Measurements from ENCODE around the gene COBL. TPM values are rescaled to one million over a fixed set of nuclear protein-coding genes. Genes with fewer than 3 reads are reported as not detected.

The COBL gene
- polyA plus RNA-seq, 1 donor (not counting 4 experiments of a cell fraction or from before 2014, with no cell fraction given) = 4.5 TPM

GRCh38 chr7:51243631-51244030, 73.0 kb downstream of the COBL start:
- no peak overlapping the region for H3K9ac ChIP-seq (ENCODE audit: control insufficient read depth, extremely low read depth, insufficient read depth, low read length)
- dilution Hi-C loops (cut with MboI; ENCODE audit: extremely low pct_ligation_motif_present, low sequenced_read_pairs) = no loop called here
- H3K4me3 ChIP-seq (ENCODE audit: control insufficient read depth in 2 of 3, extremely low read depth in 1 of 3, insufficient read depth in 2 of 3, low read depth in 1 of 3, low read length in 3 of 3) = no peak overlapping the region
- no peaks in the 10 kb centered on the region for H3K27me3 ChIP-seq (ENCODE audit: control insufficient read depth, extremely low read depth, insufficient read depth, low read length)
- H3K9me1 ChIP-seq (ENCODE audit: control insufficient read depth, extremely low read depth, insufficient read depth, low read length) = no peaks in the 10 kb centered on the region
- DNase-seq (ENCODE audit: low read depth, low spot score) (no peak), FAIRE-seq (no peak)
- H3K9me3 ChIP-seq (ENCODE audit: control insufficient read depth, low read depth, low read length) = no peaks in the 10 kb centered on the region
- no peak overlapping the region for H2AFZ ChIP-seq (ENCODE audit: control insufficient read depth, low read length)
- TF ChIP-seq, protein P1, sequence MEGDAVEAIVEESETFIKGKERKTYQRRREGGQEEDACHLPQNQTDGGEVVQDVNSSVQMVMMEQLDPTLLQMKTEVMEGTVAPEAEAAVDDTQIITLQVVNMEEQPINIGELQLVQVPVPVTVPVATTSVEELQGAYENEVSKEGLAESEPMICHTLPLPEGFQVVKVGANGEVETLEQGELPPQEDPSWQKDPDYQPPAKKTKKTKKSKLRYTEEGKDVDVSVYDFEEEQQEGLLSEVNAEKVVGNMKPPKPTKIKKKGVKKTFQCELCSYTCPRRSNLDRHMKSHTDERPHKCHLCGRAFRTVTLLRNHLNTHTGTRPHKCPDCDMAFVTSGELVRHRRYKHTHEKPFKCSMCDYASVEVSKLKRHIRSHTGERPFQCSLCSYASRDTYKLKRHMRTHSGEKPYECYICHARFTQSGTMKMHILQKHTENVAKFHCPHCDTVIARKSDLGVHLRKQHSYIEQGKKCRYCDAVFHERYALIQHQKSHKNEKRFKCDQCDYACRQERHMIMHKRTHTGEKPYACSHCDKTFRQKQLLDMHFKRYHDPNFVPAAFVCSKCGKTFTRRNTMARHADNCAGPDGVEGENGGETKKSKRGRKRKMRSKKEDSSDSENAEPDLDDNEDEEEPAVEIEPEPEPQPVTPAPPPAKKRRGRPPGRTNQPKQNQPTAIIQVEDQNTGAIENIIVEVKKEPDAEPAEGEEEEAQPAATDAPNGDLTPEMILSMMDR (optimal IDR thresholded peaks at IDR 0.05 in 1 of 3, IDR thresholded peaks at IDR 0.05 in 1 of 3, conservative IDR thresholded peaks at IDR 0.05 in 1 of 3; ENCODE audit: extremely low read depth in 1 of 3, insufficient read depth in 2 of 3, low read length in 3 of 3) = no peak
- TF ChIP-seq EZH2 (IDR thresholded peaks at IDR 0.05; ENCODE audit: low read length) = no peak
- no peaks in the 10 kb centered on the region for H4K20me1 ChIP-seq (ENCODE audit: control insufficient read depth, extremely low read depth, insufficient read depth, low read length)
- no peaks in the 10 kb centered on the region for H3K79me2 ChIP-seq (ENCODE audit: control insufficient read depth, insufficient read depth, low read length)
- H3K36me3 ChIP-seq (ENCODE audit: control insufficient read depth in 2 of 2, extremely low read depth in 1 of 2, insufficient read depth in 2 of 2, low read length in 2 of 2) = no peaks in the 10 kb centered on the region
- H3K4me1 ChIP-seq (ENCODE audit: control insufficient read depth, extremely low read depth, insufficient read depth, low read length) = no peaks in the 10 kb centered on the region
- no peak overlapping the region for H3K27ac ChIP-seq (ENCODE audit: control insufficient read depth, insufficient read depth, low read length)
- no peak overlapping the region for H3K4me2 ChIP-seq (ENCODE audit: control insufficient read depth, extremely low read depth, insufficient read depth, low read depth, low read length)

GRCh38 chr7:51242881-51243518, 73.6 kb downstream of the COBL start:
- no peak overlapping the region for H3K4me3 ChIP-seq (ENCODE audit: control insufficient read depth in 2 of 3, extremely low read depth in 1 of 3, insufficient read depth in 2 of 3, low read depth in 1 of 3, low read length in 3 of 3)
- H3K27me3 ChIP-seq (ENCODE audit: control insufficient read depth, extremely low read depth, insufficient read depth, low read length) = no peaks in the 10 kb centered on the region
- H3K4me2 ChIP-seq (ENCODE audit: control insufficient read depth, extremely low read depth, insufficient read depth, low read depth, low read length) = no peak overlapping the region
- DNase-seq (ENCODE audit: low read depth, low spot score) (no peak), FAIRE-seq (no peak)
- H3K9ac ChIP-seq (ENCODE audit: control insufficient read depth, extremely low read depth, insufficient read depth, low read length) = no peak overlapping the region
- dilution Hi-C loops (cut with MboI; ENCODE audit: extremely low pct_ligation_motif_present, low sequenced_read_pairs) = no loop called here
- H4K20me1 ChIP-seq (ENCODE audit: control insufficient read depth, extremely low read depth, insufficient read depth, low read length) = no peaks in the 10 kb centered on the region
- no peak overlapping the region for H3K27ac ChIP-seq (ENCODE audit: control insufficient read depth, insufficient read depth, low read length)
- H3K79me2 ChIP-seq (ENCODE audit: control insufficient read depth, insufficient read depth, low read length) = no peaks in the 10 kb centered on the region
- no peak overlapping the region for H2AFZ ChIP-seq (ENCODE audit: control insufficient read depth, low read length)
- TF ChIP-seq, protein P1 (optimal IDR thresholded peaks at IDR 0.05 in 1 of 3, IDR thresholded peaks at IDR 0.05 in 1 of 3, conservative IDR thresholded peaks at IDR 0.05 in 1 of 3; ENCODE audit: extremely low read depth in 1 of 3, insufficient read depth in 2 of 3, low read length in 3 of 3) = no peak
- no peak for TF ChIP-seq EZH2 (IDR thresholded peaks at IDR 0.05; ENCODE audit: low read length)
- H3K9me1 ChIP-seq (ENCODE audit: control insufficient read depth, extremely low read depth, insufficient read depth, low read length) = no peaks in the 10 kb centered on the region
- no peaks in the 10 kb centered on the region for H3K36me3 ChIP-seq (ENCODE audit: control insufficient read depth in 2 of 2, extremely low read depth in 1 of 2, insufficient read depth in 2 of 2, low read length in 2 of 2)
- H3K4me1 ChIP-seq (ENCODE audit: control insufficient read depth, extremely low read depth, insufficient read depth, low read length) = no peaks in the 10 kb centered on the region
- H3K9me3 ChIP-seq (ENCODE audit: control insufficient read depth, low read depth, low read length) = no peaks in the 10 kb centered on the region
